Measurements from ENCODE around the gene CPNE7.

- TF ChIP-seq ESRRA (IDR thresholded peaks at IDR 0.05; ENCODE audit: low read length) (no peak), PKNOX1 (IDR thresholded peaks at IDR 0.05) (no peak), KDM1A (IDR thresholded peaks at IDR 0.05; ENCODE audit: borderline replicate concordance) (no peak), CTCF (IDR thresholded peaks at IDR 0.05 in 2 of 3, conservative IDR thresholded peaks at IDR 0.05 in 1 of 3; ENCODE audit: control insufficient read depth in 2 of 3, extremely low read depth in 1 of 3, insufficient read depth in 1 of 3, low read depth in 3 of 3, low read length in 3 of 3) (no peak), ELK1 (IDR thresholded peaks at IDR 0.05; ENCODE audit: low read depth, low read length) (no peak), POLR2AphosphoS5 (IDR thresholded peaks at IDR 0.05; ENCODE audit: low read length) (no peak), EP300 (IDR thresholded peaks at IDR 0.05; ENCODE audit: borderline replicate concordance in 1 of 2, control insufficient read depth in 1 of 2, low read depth in 2 of 2, low read length in 2 of 2) (no peak)
- TF ChIP-seq, protein P1, sequence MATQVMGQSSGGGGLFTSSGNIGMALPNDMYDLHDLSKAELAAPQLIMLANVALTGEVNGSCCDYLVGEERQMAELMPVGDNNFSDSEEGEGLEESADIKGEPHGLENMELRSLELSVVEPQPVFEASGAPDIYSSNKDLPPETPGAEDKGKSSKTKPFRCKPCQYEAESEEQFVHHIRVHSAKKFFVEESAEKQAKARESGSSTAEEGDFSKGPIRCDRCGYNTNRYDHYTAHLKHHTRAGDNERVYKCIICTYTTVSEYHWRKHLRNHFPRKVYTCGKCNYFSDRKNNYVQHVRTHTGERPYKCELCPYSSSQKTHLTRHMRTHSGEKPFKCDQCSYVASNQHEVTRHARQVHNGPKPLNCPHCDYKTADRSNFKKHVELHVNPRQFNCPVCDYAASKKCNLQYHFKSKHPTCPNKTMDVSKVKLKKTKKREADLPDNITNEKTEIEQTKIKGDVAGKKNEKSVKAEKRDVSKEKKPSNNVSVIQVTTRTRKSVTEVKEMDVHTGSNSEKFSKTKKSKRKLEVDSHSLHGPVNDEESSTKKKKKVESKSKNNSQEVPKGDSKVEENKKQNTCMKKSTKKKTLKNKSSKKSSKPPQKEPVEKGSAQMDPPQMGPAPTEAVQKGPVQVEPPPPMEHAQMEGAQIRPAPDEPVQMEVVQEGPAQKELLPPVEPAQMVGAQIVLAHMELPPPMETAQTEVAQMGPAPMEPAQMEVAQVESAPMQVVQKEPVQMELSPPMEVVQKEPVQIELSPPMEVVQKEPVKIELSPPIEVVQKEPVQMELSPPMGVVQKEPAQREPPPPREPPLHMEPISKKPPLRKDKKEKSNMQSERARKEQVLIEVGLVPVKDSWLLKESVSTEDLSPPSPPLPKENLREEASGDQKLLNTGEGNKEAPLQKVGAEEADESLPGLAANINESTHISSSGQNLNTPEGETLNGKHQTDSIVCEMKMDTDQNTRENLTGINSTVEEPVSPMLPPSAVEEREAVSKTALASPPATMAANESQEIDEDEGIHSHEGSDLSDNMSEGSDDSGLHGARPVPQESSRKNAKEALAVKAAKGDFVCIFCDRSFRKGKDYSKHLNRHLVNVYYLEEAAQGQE (IDR thresholded peaks at IDR 0.05; ENCODE audit: low read depth, low read length): no peak
- TF ChIP-seq, protein P2, sequence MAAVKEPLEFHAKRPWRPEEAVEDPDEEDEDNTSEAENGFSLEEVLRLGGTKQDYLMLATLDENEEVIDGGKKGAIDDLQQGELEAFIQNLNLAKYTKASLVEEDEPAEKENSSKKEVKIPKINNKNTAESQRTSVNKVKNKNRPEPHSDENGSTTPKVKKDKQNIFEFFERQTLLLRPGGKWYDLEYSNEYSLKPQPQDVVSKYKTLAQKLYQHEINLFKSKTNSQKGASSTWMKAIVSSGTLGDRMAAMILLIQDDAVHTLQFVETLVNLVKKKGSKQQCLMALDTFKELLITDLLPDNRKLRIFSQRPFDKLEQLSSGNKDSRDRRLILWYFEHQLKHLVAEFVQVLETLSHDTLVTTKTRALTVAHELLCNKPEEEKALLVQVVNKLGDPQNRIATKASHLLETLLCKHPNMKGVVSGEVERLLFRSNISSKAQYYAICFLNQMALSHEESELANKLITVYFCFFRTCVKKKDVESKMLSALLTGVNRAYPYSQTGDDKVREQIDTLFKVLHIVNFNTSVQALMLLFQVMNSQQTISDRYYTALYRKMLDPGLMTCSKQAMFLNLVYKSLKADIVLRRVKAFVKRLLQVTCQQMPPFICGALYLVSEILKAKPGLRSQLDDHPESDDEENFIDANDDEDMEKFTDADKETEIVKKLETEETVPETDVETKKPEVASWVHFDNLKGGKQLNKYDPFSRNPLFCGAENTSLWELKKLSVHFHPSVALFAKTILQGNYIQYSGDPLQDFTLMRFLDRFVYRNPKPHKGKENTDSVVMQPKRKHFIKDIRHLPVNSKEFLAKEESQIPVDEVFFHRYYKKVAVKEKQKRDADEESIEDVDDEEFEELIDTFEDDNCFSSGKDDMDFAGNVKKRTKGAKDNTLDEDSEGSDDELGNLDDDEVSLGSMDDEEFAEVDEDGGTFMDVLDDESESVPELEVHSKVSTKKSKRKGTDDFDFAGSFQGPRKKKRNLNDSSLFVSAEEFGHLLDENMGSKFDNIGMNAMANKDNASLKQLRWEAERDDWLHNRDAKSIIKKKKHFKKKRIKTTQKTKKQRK (IDR thresholded peaks at IDR 0.05; ENCODE audit: low read depth, low read length): no peak
- TF ChIP-seq, protein P3, sequence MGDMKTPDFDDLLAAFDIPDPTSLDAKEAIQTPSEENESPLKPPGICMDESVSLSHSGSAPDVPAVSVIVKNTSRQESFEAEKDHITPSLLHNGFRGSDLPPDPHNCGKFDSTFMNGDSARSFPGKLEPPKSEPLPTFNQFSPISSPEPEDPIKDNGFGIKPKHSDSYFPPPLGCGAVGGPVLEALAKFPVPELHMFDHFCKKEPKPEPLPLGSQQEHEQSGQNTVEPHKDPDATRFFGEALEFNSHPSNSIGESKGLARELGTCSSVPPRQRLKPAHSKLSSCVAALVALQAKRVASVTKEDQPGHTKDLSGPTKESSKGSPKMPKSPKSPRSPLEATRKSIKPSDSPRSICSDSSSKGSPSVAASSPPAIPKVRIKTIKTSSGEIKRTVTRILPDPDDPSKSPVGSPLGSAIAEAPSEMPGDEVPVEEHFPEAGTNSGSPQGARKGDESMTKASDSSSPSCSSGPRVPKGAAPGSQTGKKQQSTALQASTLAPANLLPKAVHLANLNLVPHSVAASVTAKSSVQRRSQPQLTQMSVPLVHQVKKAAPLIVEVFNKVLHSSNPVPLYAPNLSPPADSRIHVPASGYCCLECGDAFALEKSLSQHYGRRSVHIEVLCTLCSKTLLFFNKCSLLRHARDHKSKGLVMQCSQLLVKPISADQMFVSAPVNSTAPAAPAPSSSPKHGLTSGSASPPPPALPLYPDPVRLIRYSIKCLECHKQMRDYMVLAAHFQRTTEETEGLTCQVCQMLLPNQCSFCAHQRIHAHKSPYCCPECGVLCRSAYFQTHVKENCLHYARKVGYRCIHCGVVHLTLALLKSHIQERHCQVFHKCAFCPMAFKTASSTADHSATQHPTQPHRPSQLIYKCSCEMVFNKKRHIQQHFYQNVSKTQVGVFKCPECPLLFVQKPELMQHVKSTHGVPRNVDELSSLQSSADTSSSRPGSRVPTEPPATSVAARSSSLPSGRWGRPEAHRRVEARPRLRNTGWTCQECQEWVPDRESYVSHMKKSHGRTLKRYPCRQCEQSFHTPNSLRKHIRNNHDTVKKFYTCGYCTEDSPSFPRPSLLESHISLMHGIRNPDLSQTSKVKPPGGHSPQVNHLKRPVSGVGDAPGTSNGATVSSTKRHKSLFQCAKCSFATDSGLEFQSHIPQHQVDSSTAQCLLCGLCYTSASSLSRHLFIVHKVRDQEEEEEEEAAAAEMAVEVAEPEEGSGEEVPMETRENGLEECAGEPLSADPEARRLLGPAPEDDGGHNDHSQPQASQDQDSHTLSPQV (IDR thresholded peaks at IDR 0.05): no peak
Observed at GRCh38 chr16:89602952-89603590, 27.5 kb downstream of the CPNE7 start.

All from GM12878 (cell line).